GM18505 (cell line): ENCODE measurements around the gene TTC9C.
"Not testable (repeated sequence)": the region's sequence is repeated elsewhere in the genome, so short reads cannot be mapped to it uniquely, and the experiment has no call there.

Source experiments
- ATAC-seq: cut with Tn5 transposase; IDR thresholded peaks from one replicate; pipeline ENCODE4 v1.9.1; 2021; ENCODE audit not compliant: unreplicated experiment
- POLR2A ChIP-seq: IDR thresholded peaks from 4 replicates; pipeline ENCODE4 v1.6.1; 2011; ENCODE audit warnings: borderline replicate concordance; ENCODE audit not compliant: insufficient read depth, insufficient read length; ENCODE audit errors: extremely low read depth

TTC9C gene

DNA sequence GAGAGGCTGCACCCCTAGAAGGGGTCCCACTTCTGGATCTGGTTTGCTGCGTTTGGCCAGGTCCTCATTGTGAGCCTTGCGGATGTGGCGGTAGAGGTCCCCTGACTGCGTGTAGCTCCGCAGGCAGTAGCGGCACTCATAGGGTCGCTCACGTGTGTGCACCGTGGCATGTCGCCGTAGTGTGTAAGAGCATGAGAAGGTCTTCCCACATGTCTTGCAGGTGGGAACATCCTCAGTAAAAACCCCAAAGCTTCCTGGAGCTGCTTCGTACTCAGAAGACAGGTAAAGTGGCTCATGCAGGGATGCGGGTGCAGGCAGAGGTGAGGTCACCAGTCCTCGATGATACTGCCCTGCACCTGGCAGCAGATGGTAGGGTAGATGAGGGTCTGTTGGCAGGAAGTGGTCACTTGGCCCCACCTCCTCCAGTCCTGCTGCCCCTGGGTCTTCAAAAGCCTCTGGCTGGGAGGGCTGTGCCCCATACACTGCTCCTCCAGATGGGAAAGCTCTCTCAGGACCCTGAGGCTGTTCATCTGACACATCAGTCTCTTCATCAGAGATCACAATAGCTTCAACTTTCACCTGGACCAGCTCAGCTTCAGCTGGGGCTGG is 24.0 kb downstream of the TTC9C start:
- no peak for TF ChIP-seq POLR2A
- ATAC-seq: no peak

DNA sequence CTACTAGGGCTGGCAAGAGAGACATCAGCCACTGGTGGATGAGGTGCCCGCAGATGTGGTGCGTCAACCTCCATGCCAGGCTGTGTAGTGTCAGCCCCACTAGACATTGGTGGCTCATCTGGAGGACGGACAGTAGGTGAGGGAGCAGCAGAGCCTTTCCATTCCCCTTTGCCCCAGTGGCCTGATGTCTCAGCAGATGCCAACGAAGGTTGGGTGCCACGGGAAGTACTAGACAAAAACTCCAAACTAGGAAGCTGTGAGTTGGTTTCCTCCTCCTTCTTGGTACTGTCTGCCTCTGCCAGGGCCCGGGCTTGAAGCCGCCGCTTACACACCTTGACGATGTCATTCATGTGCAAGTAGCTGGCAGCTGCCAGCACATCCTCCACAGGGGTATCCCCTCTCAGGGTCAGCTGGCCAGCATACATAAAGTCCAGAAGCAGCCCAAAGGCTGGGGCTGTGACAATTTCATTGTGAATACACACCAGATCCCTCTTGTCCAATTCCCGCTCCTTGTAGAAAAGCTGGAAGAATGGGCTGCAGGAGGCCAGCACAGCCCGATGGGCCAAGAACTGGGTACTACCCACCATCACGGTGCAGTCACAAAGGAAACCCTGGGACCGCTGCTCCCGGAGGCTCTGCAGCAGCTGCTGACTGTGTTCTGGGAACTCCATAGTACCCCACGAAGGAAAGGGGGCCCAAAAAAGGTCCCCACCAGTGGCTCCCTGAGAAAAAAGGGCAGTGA is 24.9 kb downstream of the TTC9C start:
- no peak for TF ChIP-seq POLR2A
- no peak for ATAC-seq

DNA sequence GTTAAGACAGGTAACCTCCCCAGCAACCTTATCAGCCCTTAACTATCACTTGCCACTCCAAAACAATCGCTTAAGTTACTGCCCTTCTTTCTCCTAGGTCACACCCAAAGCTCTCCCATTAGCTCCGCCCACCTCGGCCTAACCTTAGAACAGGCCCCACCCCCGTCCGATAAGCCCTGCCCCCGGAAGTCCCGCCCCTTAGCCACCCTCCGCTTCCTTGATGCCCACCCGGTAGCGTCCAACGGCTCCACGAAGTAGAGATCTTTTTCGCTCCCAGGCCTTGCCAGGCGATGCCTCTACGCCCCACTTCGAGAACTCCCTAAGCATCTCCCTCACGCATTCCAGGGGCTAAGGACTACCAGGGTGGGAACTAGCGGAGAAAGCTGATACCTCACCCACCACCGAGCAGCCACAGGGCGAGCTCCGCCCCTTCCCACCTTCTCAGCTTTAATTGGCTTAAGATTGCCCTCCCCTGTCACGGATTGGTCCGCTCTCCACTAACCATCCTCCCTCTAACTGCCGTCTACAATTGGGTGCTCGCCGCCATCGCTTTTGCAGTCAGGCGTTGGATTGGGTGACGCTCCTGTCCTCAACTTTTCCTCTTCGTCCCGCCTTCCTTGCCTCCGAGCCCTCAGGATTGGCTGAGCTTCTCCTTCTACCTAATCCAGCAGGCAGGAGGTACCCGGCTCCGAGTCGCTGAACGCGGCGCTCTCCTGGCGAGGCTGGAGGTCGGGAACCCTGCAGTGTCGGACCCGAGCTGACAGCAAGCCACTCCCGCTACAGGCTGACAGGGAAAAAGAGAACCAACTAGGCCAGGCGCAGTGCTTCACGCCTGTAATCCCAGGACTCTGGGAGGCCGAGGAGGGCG is 25.7 kb downstream of the TTC9C start, which contains the start of gene ZBTB3:
Gene ZBTB3 (minus strand): TSS at position 425 of the 868 bp plus-strand sequence. CDS start 496 bp downstream, outside the sequence.
- TF ChIP-seq POLR2A: peak; percentile 95

DNA sequence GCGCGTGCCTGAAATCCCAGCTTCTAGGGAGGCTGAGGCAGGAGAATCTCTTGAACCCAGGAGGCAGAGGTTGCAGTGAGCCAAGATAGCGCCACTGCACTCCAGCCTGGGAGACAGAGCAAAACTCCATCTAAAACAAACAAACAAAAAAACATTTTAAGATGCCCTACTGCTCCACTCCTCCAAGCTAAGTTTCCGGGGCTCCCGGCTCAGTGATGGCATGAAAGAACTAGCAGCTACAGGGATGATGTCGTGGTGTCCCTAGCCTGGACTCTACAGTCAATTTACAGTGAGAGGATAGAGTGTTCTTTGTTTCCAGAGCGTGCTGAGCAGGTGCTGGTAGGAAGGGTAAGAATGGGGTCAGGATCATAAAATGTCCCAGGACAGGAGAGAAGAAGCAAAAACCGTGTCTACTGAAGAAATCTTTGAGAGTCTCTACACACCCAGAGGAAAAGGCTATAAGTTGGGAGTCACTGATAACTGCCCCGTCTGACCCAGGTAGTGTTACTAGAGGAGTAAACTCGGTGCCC is 26.9 kb downstream of the TTC9C start:
- no peak for TF ChIP-seq POLR2A
- no peak for ATAC-seq

More for the DNA sequence above, 25.7 kb downstream of the TTC9C start, which contains the start of gene ZBTB3:
- ATAC-seq: peak; percentile 94

DNA sequence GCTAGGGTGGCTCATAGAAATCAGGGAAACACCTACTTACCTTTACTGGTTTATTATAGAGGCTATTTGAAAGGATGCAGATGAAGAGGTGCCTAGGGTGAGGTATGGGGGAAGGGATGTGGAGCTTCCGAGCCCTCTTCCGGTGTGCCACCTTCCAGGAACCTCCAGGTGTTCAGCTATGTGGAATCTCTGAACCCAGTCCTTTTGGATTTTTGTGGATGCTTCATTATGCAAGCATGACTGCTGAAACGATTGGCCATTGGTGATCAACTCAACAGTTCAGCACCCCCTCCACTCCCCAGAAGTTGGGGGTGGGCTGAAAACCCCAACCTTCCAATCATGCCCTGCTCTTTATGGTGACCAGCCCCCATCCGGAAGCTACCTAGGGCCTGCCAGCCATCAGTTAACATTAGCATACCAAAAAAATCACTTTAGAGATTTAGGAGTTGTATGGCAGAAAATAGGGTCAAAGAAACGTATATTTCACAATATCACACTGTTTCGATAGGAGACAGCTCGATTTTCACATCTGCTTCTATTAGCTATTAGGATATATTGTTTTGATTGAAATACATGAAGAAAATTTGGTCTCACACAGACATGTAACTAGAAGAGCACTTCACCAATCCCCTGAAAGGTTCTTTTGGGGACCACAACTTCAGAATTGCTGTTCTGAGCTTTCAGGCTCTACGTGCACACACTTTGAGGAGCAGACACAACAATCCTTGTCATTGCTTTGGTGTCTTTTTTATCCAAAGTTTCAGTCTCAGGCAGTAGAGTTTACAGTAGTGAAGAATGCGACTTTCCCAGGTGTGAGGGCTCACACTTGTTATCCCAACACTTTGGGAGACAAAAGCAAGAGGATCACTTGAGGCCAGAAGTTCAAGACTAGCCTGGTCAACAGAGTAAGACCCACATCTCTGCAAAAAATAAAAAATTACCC is 29.8 kb downstream of the TTC9C start:
- TF ChIP-seq POLR2A: no peak
- ATAC-seq: no peak

DNA sequence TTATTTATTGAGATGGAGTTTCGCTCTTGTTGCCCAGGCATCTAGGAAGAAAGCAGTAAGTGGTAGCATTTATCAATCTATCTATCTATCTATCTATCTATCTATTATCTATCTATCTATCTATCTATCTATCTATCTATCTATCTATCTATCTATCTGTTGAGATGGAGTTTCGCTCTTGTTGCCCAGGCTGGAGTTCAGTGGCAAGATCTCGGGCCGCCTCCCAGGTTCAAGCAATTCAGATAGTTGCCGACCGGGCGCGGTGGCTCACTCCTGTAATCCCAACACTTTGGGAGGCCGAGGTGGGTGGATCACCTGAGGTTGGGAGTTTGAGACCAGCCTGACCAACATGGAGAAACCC is 32.6 kb downstream of the TTC9C start:
- not testable (repeated sequence) for ATAC-seq

DNA sequence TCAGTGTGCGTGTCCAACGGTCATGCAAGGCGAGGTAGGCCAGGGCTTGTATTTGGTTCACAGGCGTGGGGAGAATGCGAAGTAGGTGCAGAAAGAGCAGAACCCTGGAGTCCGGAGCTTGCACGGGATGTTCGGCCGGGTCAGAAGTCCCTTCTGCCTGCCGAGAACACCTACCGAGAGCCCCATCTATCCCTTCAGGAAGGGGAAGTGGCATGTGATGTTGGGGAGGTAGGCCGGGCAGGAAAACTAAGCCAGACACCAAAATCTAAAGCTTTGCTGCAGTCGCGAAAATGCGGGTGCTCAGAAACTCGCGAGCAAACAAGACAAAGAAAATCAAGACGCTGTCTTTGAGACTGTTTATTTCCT is 42.5 kb downstream of the TTC9C start:
- TF ChIP-seq POLR2A: no peak
- ATAC-seq: peak; percentile 2

DNA sequence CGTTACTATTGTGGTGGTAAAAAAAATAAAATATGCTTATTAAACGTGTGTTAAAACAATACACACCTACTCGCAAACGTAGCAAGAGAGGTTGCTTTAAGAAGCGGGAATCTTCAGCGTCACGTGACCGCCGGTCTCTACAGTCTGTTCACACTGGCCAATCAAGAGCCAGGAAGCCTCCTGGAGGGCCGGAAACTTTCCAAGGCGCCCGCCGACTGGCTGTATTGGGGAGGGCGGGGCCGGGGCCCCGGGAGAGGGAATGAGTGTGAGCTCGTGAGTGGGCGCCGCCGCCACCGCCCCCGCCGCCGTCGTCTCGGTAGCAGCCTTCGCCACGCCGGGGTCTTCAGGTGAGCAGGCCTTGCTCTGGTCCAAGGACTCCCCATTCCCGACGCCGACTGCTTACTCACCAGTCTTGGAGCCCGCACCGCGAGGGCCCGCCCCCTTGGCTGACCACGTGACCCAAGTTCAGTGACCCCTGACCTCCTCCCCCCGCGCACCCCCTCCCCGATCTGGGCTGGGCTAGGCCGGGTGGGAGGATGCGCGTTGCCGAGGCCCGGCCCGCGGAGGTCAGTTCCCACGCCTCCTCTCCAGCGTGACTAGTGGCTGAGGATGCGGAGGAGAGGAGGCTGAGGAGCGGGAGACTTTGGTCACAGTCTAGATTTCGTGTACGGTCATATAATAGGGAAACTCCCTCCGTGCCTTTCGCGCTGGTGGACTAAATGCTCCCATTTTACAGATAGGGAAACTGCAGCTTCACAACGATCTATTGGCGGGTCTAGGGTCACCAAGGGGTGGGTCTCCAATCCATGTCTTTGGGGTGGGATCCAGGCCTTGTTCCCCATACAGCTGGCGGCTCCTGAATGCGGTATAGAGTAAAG is 43.1 kb downstream of the TTC9C start, which contains the start of gene TAF6L:
Gene TAF6L (plus strand): TSS at position 253 of the 878 bp plus-strand sequence. CDS start 4,388 bp downstream, outside the sequence.
- ATAC-seq: peak; percentile 66
- TF ChIP-seq POLR2A: peak; percentile 71

DNA sequence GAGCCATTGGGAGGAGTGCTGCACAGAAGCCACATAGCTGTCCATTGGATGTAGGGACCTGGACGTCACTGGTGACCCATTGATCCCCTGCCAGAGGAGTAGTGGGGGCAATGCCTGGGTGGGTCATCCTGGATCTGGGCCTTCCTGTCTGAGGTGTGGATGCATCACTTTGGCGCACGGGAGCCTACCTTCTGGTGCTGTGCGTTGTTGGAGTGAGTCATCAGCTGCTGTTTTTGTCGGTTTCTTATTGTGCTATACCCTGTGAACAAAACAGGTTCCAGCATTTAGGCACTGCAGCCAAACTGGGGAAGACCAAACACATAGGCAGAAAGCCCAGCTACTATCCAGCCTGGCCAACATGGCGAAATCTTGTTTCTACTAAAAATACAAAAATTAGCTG is 46.1 kb downstream of the TTC9C start:
- no peak for ATAC-seq
- TF ChIP-seq POLR2A: no peak

DNA sequence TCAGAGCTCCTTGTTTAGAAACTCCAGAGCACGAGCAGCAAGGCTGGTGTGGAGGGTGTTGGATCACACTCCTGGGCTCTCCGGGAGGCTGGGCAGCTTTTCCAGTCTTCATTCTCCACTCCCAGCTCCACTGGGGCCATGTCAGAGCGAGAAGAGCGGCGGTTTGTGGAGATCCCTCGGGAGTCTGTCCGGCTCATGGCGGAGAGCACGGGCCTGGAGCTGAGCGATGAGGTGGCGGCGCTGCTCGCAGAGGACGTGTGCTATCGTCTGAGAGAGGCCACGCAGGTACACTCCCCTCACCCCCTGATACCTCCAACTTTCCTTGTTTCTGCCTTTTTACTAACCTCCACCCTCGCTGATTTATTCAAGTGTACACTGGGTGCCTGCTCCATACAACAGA is 47.4 kb downstream of the TTC9C start:
- TF ChIP-seq POLR2A: no peak
- ATAC-seq: no peak

DNA sequence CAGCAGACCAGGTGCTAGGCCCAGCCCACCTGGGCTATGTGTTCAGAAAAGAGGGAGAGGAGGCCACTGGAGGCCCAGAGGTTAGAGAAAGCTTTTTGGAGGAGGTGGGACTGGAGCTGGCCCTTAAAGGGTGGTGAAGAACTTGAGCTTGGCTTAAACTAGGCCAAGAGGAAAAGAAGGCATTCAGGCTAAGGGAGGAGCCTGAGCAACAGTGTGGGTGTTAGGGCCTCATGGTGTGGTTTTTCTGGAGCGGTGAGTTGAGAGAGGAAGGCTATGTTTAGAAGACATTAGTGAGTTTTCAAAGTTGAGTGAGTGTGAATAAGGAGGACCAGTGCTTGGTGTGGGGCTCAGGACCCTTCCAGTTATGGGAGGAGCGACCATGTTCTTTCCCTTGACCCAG is 49.1 kb downstream of the TTC9C start:
- no peak for ATAC-seq
- TF ChIP-seq POLR2A: no peak
